Measurements from ENCODE around the gene NCKAP5L.

- TF ChIP-seq POLR2AphosphoS5 (IDR thresholded peaks at IDR 0.05): no peak
- TF ChIP-seq, protein P1, sequence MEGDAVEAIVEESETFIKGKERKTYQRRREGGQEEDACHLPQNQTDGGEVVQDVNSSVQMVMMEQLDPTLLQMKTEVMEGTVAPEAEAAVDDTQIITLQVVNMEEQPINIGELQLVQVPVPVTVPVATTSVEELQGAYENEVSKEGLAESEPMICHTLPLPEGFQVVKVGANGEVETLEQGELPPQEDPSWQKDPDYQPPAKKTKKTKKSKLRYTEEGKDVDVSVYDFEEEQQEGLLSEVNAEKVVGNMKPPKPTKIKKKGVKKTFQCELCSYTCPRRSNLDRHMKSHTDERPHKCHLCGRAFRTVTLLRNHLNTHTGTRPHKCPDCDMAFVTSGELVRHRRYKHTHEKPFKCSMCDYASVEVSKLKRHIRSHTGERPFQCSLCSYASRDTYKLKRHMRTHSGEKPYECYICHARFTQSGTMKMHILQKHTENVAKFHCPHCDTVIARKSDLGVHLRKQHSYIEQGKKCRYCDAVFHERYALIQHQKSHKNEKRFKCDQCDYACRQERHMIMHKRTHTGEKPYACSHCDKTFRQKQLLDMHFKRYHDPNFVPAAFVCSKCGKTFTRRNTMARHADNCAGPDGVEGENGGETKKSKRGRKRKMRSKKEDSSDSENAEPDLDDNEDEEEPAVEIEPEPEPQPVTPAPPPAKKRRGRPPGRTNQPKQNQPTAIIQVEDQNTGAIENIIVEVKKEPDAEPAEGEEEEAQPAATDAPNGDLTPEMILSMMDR (IDR thresholded peaks at IDR 0.05): no peak
Measured at GRCh38 chr12:49792181-49792970, 35.8 kb downstream of the NCKAP5L start.

Data from prostate gland (tissue), 2 donors.